ENCODE data around the gene SYNGAP1. TPM values are rescaled to one million over a fixed set of nuclear protein-coding genes. Genes with fewer than 3 reads are reported as not detected.

The SYNGAP1 gene
- total and polyA plus RNA-seq, 9 of the 15 experiments (the other 6 are each of a cell fraction or from before 2014, with no cell fraction given): 0.01 to 22.8 (median 3.2) TPM

DNA sequence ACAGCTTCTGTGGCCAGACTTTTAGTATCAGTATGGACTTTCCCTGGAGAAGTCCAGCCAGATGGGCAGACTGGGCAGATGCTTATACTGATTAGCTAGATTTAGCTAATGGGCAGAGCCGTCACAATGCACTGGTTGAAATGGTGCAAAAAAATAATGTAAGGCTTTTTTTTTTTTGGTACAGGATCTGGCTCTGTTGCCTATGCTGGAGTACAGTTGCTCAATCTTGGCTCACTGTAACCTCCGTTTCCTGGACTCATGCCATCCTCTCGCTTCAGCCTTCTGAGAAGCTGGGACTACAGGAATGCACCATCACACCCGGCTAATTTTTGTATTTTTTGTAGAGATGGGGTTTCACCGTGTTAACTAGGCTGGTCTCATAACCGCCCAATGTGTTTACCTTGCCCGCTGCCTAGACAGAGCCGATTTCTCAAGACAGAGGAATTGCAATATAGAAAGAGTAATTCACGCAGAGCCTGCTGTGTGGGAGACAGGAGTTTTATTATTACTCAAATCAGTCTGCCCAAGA is 44.7 kb upstream of the SYNGAP1 start (continued):
- TF ChIP-seq MAZ (CRISPR knock-in tag; conservative IDR thresholded peaks at IDR 0.05 in 1 of 2, IDR thresholded peaks at IDR 0.05 in 1 of 2) (no peak), PREB (CRISPR knock-in tag; IDR thresholded peaks at IDR 0.05) (no peak), ZNF311 (CRISPR knock-in tag; IDR thresholded peaks at IDR 0.05) (no peak), PTTG1 (tag; IDR thresholded peaks at IDR 0.05; ENCODE audit: low read depth) (no peak), TFAP4 (CRISPR knock-in tag; IDR thresholded peaks at IDR 0.05; ENCODE audit: borderline replicate concordance) (no peak), PHF21A (IDR thresholded peaks at IDR 0.05; ENCODE audit: borderline replicate concordance, low read depth) (no peak), BDP1 (IDR thresholded peaks at IDR 0.05; ENCODE audit: insufficient read depth, insufficient read length) (no peak), HDAC6 (IDR thresholded peaks at IDR 0.05; ENCODE audit: low read depth, low read length) (no peak), ZNF140 (CRISPR knock-in tag; IDR thresholded peaks at IDR 0.05) (no peak), TCF3 (CRISPR knock-in tag; IDR thresholded peaks at IDR 0.05) (no peak), ZBTB33 (CRISPR knock-in tag; IDR thresholded peaks at IDR 0.05) (no peak), ZNF354B (CRISPR knock-in tag; IDR thresholded peaks at IDR 0.05) (no peak), PML (IDR thresholded peaks at IDR 0.05; ENCODE audit: low read length) (no peak), ARID2 (IDR thresholded peaks at IDR 0.05) (no peak), STAT5A (IDR thresholded peaks at IDR 0.05; ENCODE audit: borderline replicate concordance, low read length) (no peak), NFIC (IDR thresholded peaks at IDR 0.05) (peak; percentile 71), SAFB (IDR thresholded peaks at IDR 0.05; ENCODE audit: borderline replicate concordance, low read depth, low read length) (no peak), PTRF (tag; IDR thresholded peaks at IDR 0.05) (no peak), RBFOX2 (IDR thresholded peaks at IDR 0.05; ENCODE audit: low read depth, low read length) (0 out of 2 replicates have a peak, but pooled peaks have one; percentile 2), CC2D1A (IDR thresholded peaks at IDR 0.05) (no peak), CCAR2 (IDR thresholded peaks at IDR 0.05; ENCODE audit: low read depth, low read length) (no peak)
- TF ChIP-seq, protein P1, sequence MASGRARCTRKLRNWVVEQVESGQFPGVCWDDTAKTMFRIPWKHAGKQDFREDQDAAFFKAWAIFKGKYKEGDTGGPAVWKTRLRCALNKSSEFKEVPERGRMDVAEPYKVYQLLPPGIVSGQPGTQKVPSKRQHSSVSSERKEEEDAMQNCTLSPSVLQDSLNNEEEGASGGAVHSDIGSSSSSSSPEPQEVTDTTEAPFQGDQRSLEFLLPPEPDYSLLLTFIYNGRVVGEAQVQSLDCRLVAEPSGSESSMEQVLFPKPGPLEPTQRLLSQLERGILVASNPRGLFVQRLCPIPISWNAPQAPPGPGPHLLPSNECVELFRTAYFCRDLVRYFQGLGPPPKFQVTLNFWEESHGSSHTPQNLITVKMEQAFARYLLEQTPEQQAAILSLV (tag; IDR thresholded peaks at IDR 0.05): 0 out of 2 replicates have a peak, but pooled peaks have one; percentile 32
- TF ChIP-seq, protein P2, sequence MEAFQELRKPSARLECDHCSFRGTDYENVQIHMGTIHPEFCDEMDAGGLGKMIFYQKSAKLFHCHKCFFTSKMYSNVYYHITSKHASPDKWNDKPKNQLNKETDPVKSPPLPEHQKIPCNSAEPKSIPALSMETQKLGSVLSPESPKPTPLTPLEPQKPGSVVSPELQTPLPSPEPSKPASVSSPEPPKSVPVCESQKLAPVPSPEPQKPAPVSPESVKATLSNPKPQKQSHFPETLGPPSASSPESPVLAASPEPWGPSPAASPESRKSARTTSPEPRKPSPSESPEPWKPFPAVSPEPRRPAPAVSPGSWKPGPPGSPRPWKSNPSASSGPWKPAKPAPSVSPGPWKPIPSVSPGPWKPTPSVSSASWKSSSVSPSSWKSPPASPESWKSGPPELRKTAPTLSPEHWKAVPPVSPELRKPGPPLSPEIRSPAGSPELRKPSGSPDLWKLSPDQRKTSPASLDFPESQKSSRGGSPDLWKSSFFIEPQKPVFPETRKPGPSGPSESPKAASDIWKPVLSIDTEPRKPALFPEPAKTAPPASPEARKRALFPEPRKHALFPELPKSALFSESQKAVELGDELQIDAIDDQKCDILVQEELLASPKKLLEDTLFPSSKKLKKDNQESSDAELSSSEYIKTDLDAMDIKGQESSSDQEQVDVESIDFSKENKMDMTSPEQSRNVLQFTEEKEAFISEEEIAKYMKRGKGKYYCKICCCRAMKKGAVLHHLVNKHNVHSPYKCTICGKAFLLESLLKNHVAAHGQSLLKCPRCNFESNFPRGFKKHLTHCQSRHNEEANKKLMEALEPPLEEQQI (IDR thresholded peaks at IDR 0.05): no peak
